CD4-positive, CD25-positive, alpha-beta regulatory T cell (primary cell): ENCODE results near the gene MACIR. TPM values are rescaled to one million over a fixed set of nuclear protein-coding genes. Genes with fewer than 3 reads are reported as not detected.

Experiments used
- ATAC-seq, 2 donors: fragments of 150-1000 bp; cut with Tn5 transposase; one replicate each; pipeline ENCODE4 v1.10.0; 2021; ENCODE audit warnings: low read depth in 2 of 2, moderate number of reproducible peaks in 2 of 2, moderate library complexity in 1 of 2
- DNase-seq, 3 donors: peaks; one replicate each; pipeline versions ENCODE4 v3.0.0 to v3.0.0-alpha.2; 2012 to 2022; ENCODE audit warnings: mixed read lengths in 1 of 3
- H3K27ac ChIP-seq: one replicate; pipeline ENCODE4 v1.7.0; 2013; ENCODE audit warnings: mild to moderate bottlenecking, low read length; ENCODE audit not compliant: insufficient read depth, poor library complexity, severe bottlenecking
- H3K27me3 ChIP-seq: one replicate; pipeline ENCODE4 v1.7.0; 2013; ENCODE audit warnings: low read length; ENCODE audit not compliant: control insufficient read depth, insufficient read depth
- H3K36me3 ChIP-seq: one replicate; pipeline ENCODE4 v1.7.0; 2013; ENCODE audit warnings: mild to moderate bottlenecking, low read length, moderate library complexity; ENCODE audit not compliant: control insufficient read depth, insufficient read depth
- H3K4me1 ChIP-seq: 2 replicates; pipeline ENCODE4 v1.7.0; 2013; ENCODE audit warnings: mild to moderate bottlenecking, low read length; ENCODE audit not compliant: insufficient read depth, control insufficient read depth, poor library complexity, severe bottlenecking
- H3K4me3 ChIP-seq: one replicate; pipeline ENCODE4 v1.7.0; 2013; ENCODE audit warnings: low read depth, mild to moderate bottlenecking, low read length, moderate library complexity
- H3K9me3 ChIP-seq, 2 experiments: 1 replicate in 1 of 2; 2 replicates in 1 of 2; pipeline ENCODE4 v1.7.0; 2013; ENCODE audit warnings: low read length in 2 of 2, mild to moderate bottlenecking in 1 of 2, moderate library complexity in 1 of 2; ENCODE audit not compliant: control insufficient read depth in 2 of 2
- H3K27ac Mint-ChIP-seq, 3 donors: one replicate each; pipeline ENCODE4 v1.8.0; 2020 to 2022; ENCODE audit warnings: mild to moderate bottlenecking in 3 of 3, mixed read lengths in 3 of 3, moderate library complexity in 2 of 3
- H3K27me3 Mint-ChIP-seq: one replicate; pipeline ENCODE4 v1.8.0; 2022; ENCODE audit warnings: mild to moderate bottlenecking, mixed read lengths
- H3K36me3 Mint-ChIP-seq: one replicate; pipeline ENCODE4 v1.8.0; 2020; ENCODE audit warnings: mixed read lengths
- H3K4me1 Mint-ChIP-seq, 4 donors: one replicate each; pipeline ENCODE4 v1.8.0; 2020 to 2022; ENCODE audit warnings: mixed read lengths in 4 of 4, mild to moderate bottlenecking in 1 of 4
- H3K4me3 Mint-ChIP-seq, 4 donors: one replicate each; pipeline ENCODE4 v1.8.0; 2020 to 2022; ENCODE audit warnings: mild to moderate bottlenecking in 4 of 4, mixed read lengths in 4 of 4, moderate library complexity in 3 of 4
- H3K9me3 Mint-ChIP-seq, 7 donors: one replicate each; pipeline ENCODE4 v1.8.0; 2020 to 2022; ENCODE audit warnings: mixed read lengths in 7 of 7, mild to moderate bottlenecking in 3 of 7, moderate library complexity in 2 of 7
- polyA plus RNA-seq, 4 donors: library from polyadenylated mRNA; unstranded; fragments of 300-500 nt; fragmentation: Illumina TruSeq; gene quantifications; one replicate each; pipeline ENCODE4 v1.2.3, GENCODE V29; 2021
- total RNA-seq: library from RNA; stranded (reverse); gene quantifications from one replicate; pipeline ENCODE4 v1.2.3, GENCODE V29; 2022

Gene MACIR
- total and polyA plus RNA-seq, 5 donors from 2014 or later: 2.7 to 4.8 (median 4.4) TPM

DNA sequence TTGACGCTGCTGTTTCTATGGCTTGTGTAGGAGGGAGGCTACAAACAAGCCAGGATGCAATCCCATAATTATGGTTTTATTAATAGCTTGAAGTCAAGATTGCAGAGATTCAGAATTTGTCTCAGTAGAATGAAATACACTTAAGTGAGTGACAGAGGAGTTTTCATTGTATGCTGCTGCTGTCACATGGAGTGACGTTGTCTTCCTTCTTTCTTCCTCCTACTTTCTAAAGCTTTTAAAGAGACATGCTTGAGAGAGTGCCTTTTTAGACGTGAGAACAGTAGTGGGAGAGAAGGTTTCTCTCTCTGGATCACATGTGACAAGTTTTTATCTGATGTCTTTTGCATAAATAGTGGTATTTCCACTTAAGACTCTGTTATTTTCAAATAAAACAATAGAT is 48.9 kb downstream of the MACIR start:
- no peaks in the 10 kb centered on the region for H3K4me1 Mint-ChIP-seq
- Histone ChIP-seq H3K4me1 (no peaks in the 10 kb centered on the region), H3K4me3 (no peak overlapping the region), H3K27ac (no peak overlapping the region), H3K9me3 (no peaks in the 10 kb centered on the region), H3K27me3 (peaks cover 6% of the 10 kb centered on the region), H3K36me3 (no peaks in the 10 kb centered on the region)
- H3K4me3 Mint-ChIP-seq: no peak overlapping the region
- peaks cover 0 to 7% (median 0%) of the 10 kb centered on the region in 7 donors for H3K9me3 Mint-ChIP-seq
- H3K27me3 Mint-ChIP-seq: peaks cover 16% of the 10 kb centered on the region
- no peak for DNase-seq
- peaks cover 3% of the 10 kb centered on the region for H3K36me3 Mint-ChIP-seq
- ATAC-seq: no peak
- no peak overlapping the region for H3K27ac Mint-ChIP-seq

DNA sequence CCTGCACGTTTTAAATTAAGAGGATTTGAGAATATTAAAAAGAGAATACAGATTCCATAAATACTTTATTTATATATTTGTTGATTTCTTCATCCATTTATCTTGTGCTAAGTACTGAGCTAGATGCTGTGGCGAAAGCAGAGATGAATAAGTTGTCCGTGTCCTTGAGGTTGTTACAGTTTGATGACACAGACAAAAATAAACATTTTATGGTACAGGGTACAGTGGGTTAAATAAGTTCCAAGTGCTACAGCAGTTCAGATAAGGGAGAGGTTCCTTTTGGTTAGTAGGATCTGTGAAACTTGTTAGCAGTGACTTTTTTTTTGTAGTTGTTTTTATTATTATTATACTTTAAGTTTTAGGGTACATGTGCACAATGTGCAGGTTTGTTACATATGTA is 50.2 kb downstream of the MACIR start:
- Mint-ChIP-seq H3K9me3 (peaks cover 0 to 6% (median 0%) of the 10 kb centered on the region in 7 donors), H3K4me3 (no peak overlapping the region), H3K36me3 (peaks cover 3% of the 10 kb centered on the region), H3K4me1 (no peaks in the 10 kb centered on the region), H3K27me3 (peaks cover 16% of the 10 kb centered on the region), H3K27ac (no peak overlapping the region)
- H3K4me1 ChIP-seq: no peaks in the 10 kb centered on the region
- no peaks in the 10 kb centered on the region for H3K9me3 ChIP-seq
- no peak for DNase-seq
- no peak overlapping the region for H3K4me3 ChIP-seq
- no peaks in the 10 kb centered on the region for H3K36me3 ChIP-seq
- H3K27me3 ChIP-seq: peaks cover 6% of the 10 kb centered on the region
- ATAC-seq: no peak
- no peak overlapping the region for H3K27ac ChIP-seq

DNA sequence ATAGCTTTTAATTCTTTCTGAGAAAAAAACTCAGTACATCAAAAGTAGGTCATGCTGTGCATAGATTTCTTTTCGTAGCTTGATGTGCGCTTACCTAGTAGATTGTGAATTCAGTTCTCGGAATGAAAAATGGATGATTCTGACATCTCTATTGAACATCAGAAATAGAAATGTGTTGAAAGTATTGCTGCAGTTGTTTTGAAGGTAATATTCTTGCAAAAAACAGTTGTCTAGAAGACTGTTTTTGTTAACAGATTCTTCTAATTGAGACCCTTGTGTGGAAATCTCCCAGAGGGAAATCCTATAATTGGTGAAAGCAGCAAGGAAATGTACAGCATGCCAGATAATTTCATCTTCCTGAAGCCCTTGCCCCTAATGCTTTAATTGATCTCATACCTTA is 54.5 kb downstream of the MACIR start:
- Mint-ChIP-seq H3K36me3 (no peaks in the 10 kb centered on the region), H3K27me3 (peaks cover 34% of the 10 kb centered on the region), H3K27ac (no peak overlapping the region), H3K9me3 (peaks cover 0 to 6% (median 0%) of the 10 kb centered on the region in 7 donors), H3K4me1 (no peaks in the 10 kb centered on the region), H3K4me3 (no peak overlapping the region)
- Histone ChIP-seq H3K27me3 (peaks cover 13% of the 10 kb centered on the region), H3K4me3 (no peak overlapping the region), H3K36me3 (no peaks in the 10 kb centered on the region), H3K9me3 (no peaks in the 10 kb centered on the region), H3K4me1 (no peaks in the 10 kb centered on the region), H3K27ac (no peak overlapping the region)
- no peak for DNase-seq
- ATAC-seq: no peak

DNA sequence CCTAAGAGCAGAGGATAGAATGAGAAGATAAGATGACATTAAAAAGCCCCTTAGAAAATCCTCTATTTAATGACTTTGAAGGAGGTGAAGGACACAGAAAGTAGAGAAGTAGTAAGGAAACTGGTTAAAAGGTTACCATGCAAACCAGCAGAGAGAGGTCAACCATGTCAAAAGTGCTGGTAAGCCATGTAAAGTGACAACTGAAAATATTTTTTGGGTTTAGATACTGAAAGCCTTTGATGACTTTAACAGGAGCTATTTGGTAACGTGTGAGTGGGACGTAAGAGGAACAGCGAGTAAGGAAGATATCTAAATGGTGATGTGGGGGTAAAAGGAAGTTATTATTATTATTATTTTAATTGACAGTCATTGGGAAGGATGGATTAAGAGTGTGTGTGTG is 56.9 kb downstream of the MACIR start:
- Histone ChIP-seq H3K9me3 (no peaks in the 10 kb centered on the region), H3K27me3 (peaks cover 13% of the 10 kb centered on the region), H3K36me3 (no peaks in the 10 kb centered on the region), H3K4me3 (no peak overlapping the region), H3K27ac (no peak overlapping the region), H3K4me1 (no peaks in the 10 kb centered on the region)
- H3K9me3 Mint-ChIP-seq: peaks cover 0 to 6% (median 0%) of the 10 kb centered on the region in 7 donors
- no peak overlapping the region for H3K4me3 Mint-ChIP-seq
- no peak overlapping the region for H3K27ac Mint-ChIP-seq
- ATAC-seq (no peak), DNase-seq (no peak)
- no peaks in the 10 kb centered on the region for H3K36me3 Mint-ChIP-seq
- no peaks in the 10 kb centered on the region for H3K4me1 Mint-ChIP-seq
- peaks cover 36% of the 10 kb centered on the region for H3K27me3 Mint-ChIP-seq

DNA sequence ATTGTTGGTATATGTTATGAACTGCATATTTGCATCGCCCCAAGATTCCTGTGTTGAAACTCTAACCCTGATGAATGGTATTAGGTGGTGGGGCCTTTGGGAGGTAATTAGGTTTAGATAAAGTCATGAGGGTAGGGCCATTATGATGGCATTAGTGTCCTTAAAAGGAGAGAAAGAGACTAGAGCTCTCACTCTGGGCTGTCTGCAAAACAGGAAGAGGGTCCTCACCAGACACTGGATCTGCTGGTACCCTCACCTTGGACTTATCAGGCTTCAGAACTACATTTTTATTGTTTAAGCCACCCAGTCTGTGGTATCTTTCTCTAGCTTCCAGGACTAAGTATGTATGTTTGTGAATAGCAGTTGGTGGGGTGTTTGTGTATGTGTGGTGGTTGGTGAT is 68.9 kb downstream of the MACIR start:
- DNase-seq: no peak
- H3K4me3 Mint-ChIP-seq: no peak overlapping the region
- no peak overlapping the region for H3K27ac ChIP-seq
- H3K27ac Mint-ChIP-seq: no peak overlapping the region
- no peaks in the 10 kb centered on the region for H3K4me1 Mint-ChIP-seq
- no peak for ATAC-seq
- peaks cover 28% of the 10 kb centered on the region for H3K27me3 Mint-ChIP-seq
- H3K9me3 Mint-ChIP-seq: peaks cover 0 to 4% (median 0%) of the 10 kb centered on the region in 7 donors
- H3K4me3 ChIP-seq: no peak overlapping the region
- no peaks in the 10 kb centered on the region for H3K36me3 ChIP-seq
- no peaks in the 10 kb centered on the region for H3K36me3 Mint-ChIP-seq
- no peaks in the 10 kb centered on the region for H3K4me1 ChIP-seq
- no peaks in the 10 kb centered on the region for H3K9me3 ChIP-seq
- H3K27me3 ChIP-seq: peaks cover 33% of the 10 kb centered on the region

DNA sequence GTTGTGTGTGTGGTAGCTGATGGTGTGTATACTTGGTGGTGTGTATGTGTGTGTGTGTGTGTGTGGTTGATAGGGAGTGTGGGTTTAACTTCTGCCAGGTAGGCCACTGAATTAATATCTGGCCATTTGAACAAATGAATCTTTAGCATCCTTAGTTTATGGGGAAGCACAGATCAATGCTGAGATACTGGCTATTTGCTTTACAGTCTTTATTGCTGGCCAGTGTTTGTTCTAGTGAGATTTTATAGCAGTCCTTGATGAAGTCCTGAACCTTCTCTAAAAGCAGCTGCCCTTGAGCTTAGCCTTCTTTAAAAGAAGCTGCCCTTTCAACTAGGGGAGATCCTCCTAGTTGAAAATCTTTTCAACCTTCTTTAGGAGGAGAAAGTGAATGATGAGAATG is 69.3 kb downstream of the MACIR start:
- Histone ChIP-seq H3K4me3 (no peak overlapping the region), H3K27me3 (peaks cover 35% of the 10 kb centered on the region), H3K4me1 (no peaks in the 10 kb centered on the region), H3K27ac (no peak overlapping the region), H3K9me3 (no peaks in the 10 kb centered on the region), H3K36me3 (no peaks in the 10 kb centered on the region)
- peaks cover 0 to 2% (median 0%) of the 10 kb centered on the region in 7 donors for H3K9me3 Mint-ChIP-seq
- H3K27me3 Mint-ChIP-seq: peaks cover 26% of the 10 kb centered on the region
- DNase-seq (no peak), ATAC-seq (no peak)
- no peaks in the 10 kb centered on the region for H3K4me1 Mint-ChIP-seq
- H3K4me3 Mint-ChIP-seq: no peak overlapping the region
- no peak overlapping the region for H3K27ac Mint-ChIP-seq
- H3K36me3 Mint-ChIP-seq: no peaks in the 10 kb centered on the region

Other genes with a start within 250 kb of the MACIR start
- 2.3 TPM for gene GIN1, start 138.6 kb upstream of the MACIR start, total RNA-seq
- gene GIN1, start 138.6 kb upstream of the MACIR start, polyA plus RNA-seq: 10 to 100 TPM in 1 of 4 donors, 1 to 10 TPM in 3; 7.2 to 12.7 (median 9.2) TPM
- gene PPIP5K2, start 138.5 kb upstream of the MACIR start, total RNA-seq: 47.5 TPM
- gene PPIP5K2, start 138.5 kb upstream of the MACIR start, polyA plus RNA-seq: 10 to 100 TPM; 23.9 to 33.4 (median 24.3) TPM